ENCODE measurements around the gene FAM210B. TPM values are rescaled to one million over a fixed set of nuclear protein-coding genes. Genes with fewer than 3 reads are reported as not detected.
"Not testable (repeated sequence)": the region's sequence is repeated elsewhere in the genome, so short reads cannot be mapped to it uniquely, and the experiment has no call there.

The FAM210B gene
- total and polyA plus RNA-seq, 7 donors = 21.0 to 68.5 (median 42.8) TPM

DNA sequence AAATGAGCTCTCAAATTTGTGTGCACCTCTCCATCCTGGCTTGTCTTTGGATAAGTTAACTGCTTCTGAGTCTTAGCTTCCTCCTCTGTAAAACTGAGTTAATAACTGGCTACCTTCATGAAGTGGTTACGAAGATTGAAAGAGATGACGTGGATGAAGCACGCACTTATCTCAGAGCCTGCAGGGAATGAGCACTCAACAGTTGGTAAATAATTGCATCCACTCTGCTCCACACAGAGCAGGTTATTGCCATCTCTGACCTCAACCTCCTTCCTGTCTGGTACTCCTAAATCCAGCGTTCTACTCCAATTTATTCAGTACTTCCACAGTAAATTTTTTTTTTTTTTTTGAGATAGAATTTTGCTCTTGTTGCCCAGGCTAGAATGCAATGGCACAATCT is 26.4 kb downstream of the FAM210B start:
- Histone ChIP-seq H3K4me3 (no peak overlapping the region), H3K36me3 (ENCODE audit: insufficient read depth in 1 of 2, low read depth in 1 of 2) (peaks cover 0 to 22% of the 10 kb centered on the region in 2 donors), H3K4me1 (no peaks in the 10 kb centered on the region), H3K27me3 (ENCODE audit: insufficient read depth in 3 of 3, low read length in 2 of 3) (no peaks in the 10 kb centered on the region), H3K9me3 (no peaks in the 10 kb centered on the region), H3K27ac (no peak overlapping the region)
- intact Hi-C loops (cut with DNase I) = no loop called here
- DNase-seq = no peak
- TF ChIP-seq, protein P1, sequence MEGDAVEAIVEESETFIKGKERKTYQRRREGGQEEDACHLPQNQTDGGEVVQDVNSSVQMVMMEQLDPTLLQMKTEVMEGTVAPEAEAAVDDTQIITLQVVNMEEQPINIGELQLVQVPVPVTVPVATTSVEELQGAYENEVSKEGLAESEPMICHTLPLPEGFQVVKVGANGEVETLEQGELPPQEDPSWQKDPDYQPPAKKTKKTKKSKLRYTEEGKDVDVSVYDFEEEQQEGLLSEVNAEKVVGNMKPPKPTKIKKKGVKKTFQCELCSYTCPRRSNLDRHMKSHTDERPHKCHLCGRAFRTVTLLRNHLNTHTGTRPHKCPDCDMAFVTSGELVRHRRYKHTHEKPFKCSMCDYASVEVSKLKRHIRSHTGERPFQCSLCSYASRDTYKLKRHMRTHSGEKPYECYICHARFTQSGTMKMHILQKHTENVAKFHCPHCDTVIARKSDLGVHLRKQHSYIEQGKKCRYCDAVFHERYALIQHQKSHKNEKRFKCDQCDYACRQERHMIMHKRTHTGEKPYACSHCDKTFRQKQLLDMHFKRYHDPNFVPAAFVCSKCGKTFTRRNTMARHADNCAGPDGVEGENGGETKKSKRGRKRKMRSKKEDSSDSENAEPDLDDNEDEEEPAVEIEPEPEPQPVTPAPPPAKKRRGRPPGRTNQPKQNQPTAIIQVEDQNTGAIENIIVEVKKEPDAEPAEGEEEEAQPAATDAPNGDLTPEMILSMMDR (IDR thresholded peaks at IDR 0.05) = no peak
- WGBS, 3 donors = 91 to 98% (median 95%) methylated on average over 4 of the region's 4 CpGs
- ATAC-seq = no peak

DNA sequence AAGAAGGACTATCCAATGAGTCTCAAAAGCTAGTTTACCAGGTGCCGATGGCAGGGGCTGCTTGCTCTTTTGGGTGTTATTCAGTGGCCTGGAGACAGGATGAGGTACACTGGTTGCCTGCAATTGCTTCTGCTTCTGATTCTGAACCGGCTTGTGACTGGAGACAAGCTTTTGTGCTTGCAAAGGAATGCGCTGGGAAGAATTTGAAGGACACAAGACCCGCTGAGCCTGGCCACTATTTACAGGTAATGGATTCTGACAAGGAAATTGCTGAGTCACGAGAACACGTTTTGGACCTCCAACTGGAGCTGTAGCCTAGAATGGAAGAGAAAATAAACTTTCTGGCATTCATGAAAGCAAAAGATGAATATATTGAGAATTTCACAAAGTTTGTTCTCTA is 27.4 kb downstream of the FAM210B start:
- Histone ChIP-seq H3K9me3 (no peaks in the 10 kb centered on the region), H3K4me1 (peaks cover 4% of the 10 kb centered on the region), H3K36me3 (ENCODE audit: insufficient read depth in 1 of 2, low read depth in 1 of 2) (peaks cover 0 to 22% of the 10 kb centered on the region in 2 donors), H3K27me3 (ENCODE audit: insufficient read depth in 3 of 3, low read length in 2 of 3) (no peaks in the 10 kb centered on the region), H3K27ac (no peak overlapping the region), H3K4me3 (no peak overlapping the region)
- ATAC-seq (no peak), DNase-seq (no peak)
- 93 to 96% (median 95%) methylated on average over 6 of the region's 6 CpGs for WGBS, 3 donors
- TF ChIP-seq, protein P1 (IDR thresholded peaks at IDR 0.05) = no peak
- intact Hi-C loops (cut with DNase I) = no loop called here

GRCh38 chr20:56388882-56389281 is 30.1 kb downstream of the FAM210B start:
- Histone ChIP-seq H3K4me3 (no peak overlapping the region), H3K9me3 (no peaks in the 10 kb centered on the region), H3K36me3 (ENCODE audit: insufficient read depth in 1 of 2, low read depth in 1 of 2) (peaks cover 0 to 17% of the 10 kb centered on the region in 2 donors), H3K27ac (no peak overlapping the region), H3K4me1 (peaks cover 13% of the 10 kb centered on the region), H3K27me3 (ENCODE audit: insufficient read depth in 3 of 3, low read length in 2 of 3) (no peaks in the 10 kb centered on the region)
- no peak for ATAC-seq
- no peak for DNase-seq
- 86 to 88% (median 86%) methylated on average over 4 of the region's 4 CpGs for WGBS, 3 donors
- TF ChIP-seq, protein P1 (IDR thresholded peaks at IDR 0.05) = no peak
- intact Hi-C loops (cut with DNase I) = no loop called here

GRCh38 chr20:56389807-56390206 is 31.0 kb downstream of the FAM210B start:
- peaks cover 20% of the 10 kb centered on the region for H3K4me1 ChIP-seq
- intact Hi-C loops (cut with DNase I) = loop anchor here (2.0 to 5.0 kb wide), 2 partner anchors 33 to 79 kb away; partner anchors contain the start of genes FAM210B (in 1 of the 2) and RTF2 (in 1 of the 2)
- H3K36me3 ChIP-seq (ENCODE audit: insufficient read depth in 1 of 2, low read depth in 1 of 2) = peaks cover 0 to 8% of the 10 kb centered on the region in 2 donors
- DNase-seq = no peak
- H3K27me3 ChIP-seq (ENCODE audit: insufficient read depth in 3 of 3, low read length in 2 of 3) = no peaks in the 10 kb centered on the region
- H3K27ac ChIP-seq = no peak overlapping the region
- no peak overlapping the region for H3K4me3 ChIP-seq
- H3K9me3 ChIP-seq = no peaks in the 10 kb centered on the region
- 93 to 97% (median 96%) methylated on average over 4 of the region's 4 CpGs for WGBS, 3 donors
- TF ChIP-seq, protein P1 (IDR thresholded peaks at IDR 0.05) = no peak
- no peak for ATAC-seq

- H3K36me3 ChIP-seq (ENCODE audit: insufficient read depth in 1 of 2, low read depth in 1 of 2); ATAC-seq; DNase-seq; H3K4me3 ChIP-seq; H3K27ac ChIP-seq; H3K27me3 ChIP-seq (ENCODE audit: insufficient read depth in 3 of 3, low read length in 2 of 3); H3K9me3 ChIP-seq: not testable (repeated sequence)
- intact Hi-C loops (cut with DNase I) = loop anchor here (2.0 to 5.0 kb wide), 2 partner anchors 33 to 78 kb away; partner anchors contain the start of genes FAM210B (in 1 of the 2) and RTF2 (in 1 of the 2)
- 95 to 98% (median 96%) methylated on average over 9 of the region's 9 CpGs for WGBS, 3 donors
- peaks cover 26% of the 10 kb centered on the region for H3K4me1 ChIP-seq
These were observed 31.6 kb downstream of the FAM210B start for GRCh38 chr20:56390396-56390795.

All from psoas muscle (tissue), 8 donors.